GM12878 (cell line): Measurements from ENCODE around the gene ATXN1. TPM values are rescaled to one million over a fixed set of nuclear protein-coding genes. Genes with fewer than 3 reads are reported as not detected.

ENCODE experiments used
- CREB1 ChIP-seq: IDR thresholded peaks from 2 replicates; pipeline ENCODE4 v1.6.1; 2012; ENCODE audit warnings: low read depth, mild to moderate bottlenecking, inconsistent platforms
- ETV6 ChIP-seq, 2 experiments: fragments of 450-650 bp in 1 of 2; IDR thresholded peaks in 1 of 2; conservative IDR thresholded peaks in 1 of 2; 2 replicates each; pipeline ENCODE4 v1.6.1; 2014; ENCODE audit warnings: antibody characterized with exemption in 1 of 2, borderline replicate concordance in 1 of 2, low read depth in 1 of 2, mild to moderate bottlenecking in 1 of 2, moderate library complexity in 1 of 2
- HCFC1 ChIP-seq: fragments of 150-350 bp; IDR thresholded peaks from 2 replicates; pipeline ENCODE4 v1.6.1; 2014; ENCODE audit warnings: low read length
- JUNB ChIP-seq: IDR thresholded peaks from 2 replicates; pipeline ENCODE4 v1.6.1; 2016; ENCODE audit warnings: antibody characterized with exemption, mild to moderate bottlenecking
- MTA2 ChIP-seq: fragments of 450-650 bp; IDR thresholded peaks from 2 replicates; pipeline ENCODE4 v1.6.1; 2016; ENCODE audit warnings: low read depth, mild to moderate bottlenecking, moderate library complexity
- NBN ChIP-seq: fragments of 450-650 bp; IDR thresholded peaks from 2 replicates; pipeline ENCODE4 v1.6.1; 2016
- NFIC ChIP-seq: IDR thresholded peaks from 2 replicates; pipeline ENCODE4 v1.6.1; 2012; ENCODE audit warnings: low read depth, mild to moderate bottlenecking, inconsistent platforms, low read length, moderate library complexity
- PAX8 ChIP-seq: fragments of 450-650 bp; IDR thresholded peaks from 2 replicates; pipeline ENCODE4 v1.6.1; 2017; ENCODE audit warnings: mild to moderate bottlenecking, moderate library complexity
- PKNOX1 ChIP-seq: fragments of 450-650 bp; IDR thresholded peaks from 2 replicates; pipeline ENCODE4 v1.6.1; 2016; ENCODE audit warnings: mild to moderate bottlenecking
- RELB ChIP-seq: fragments of 450-650 bp; IDR thresholded peaks from 2 replicates; pipeline ENCODE4 v1.6.1; 2017; ENCODE audit warnings: low read depth, mild to moderate bottlenecking, moderate library complexity
- SKIL ChIP-seq: fragments of 450-650 bp; IDR thresholded peaks from 2 replicates; pipeline ENCODE4 v1.6.1; 2017; ENCODE audit warnings: mild to moderate bottlenecking, low read depth, inconsistent platforms; ENCODE audit not compliant: poor library complexity, severe bottlenecking
- TCF3 ChIP-seq: IDR thresholded peaks from 2 replicates; pipeline ENCODE4 v1.6.1; 2012; ENCODE audit warnings: low read depth, mild to moderate bottlenecking, low read length, borderline replicate concordance; ENCODE audit not compliant: insufficient read depth
- ZNF217 ChIP-seq: fragments of 450-650 bp; IDR thresholded peaks from 2 replicates; pipeline ENCODE4 v1.6.1; 2017; ENCODE audit warnings: antibody characterized with exemption, mild to moderate bottlenecking
- polyA plus RNA-seq, 11 experiments: library from polyadenylated mRNA; depleted of rRNA in 4 of 11; unstranded in 6 of 11; stranded (reverse) in 5 of 11; fragments of >200 nt; fragmentation: Nextera tagmentation in 4 of 11; fragmentation: Illumina TruSeq in 1 of 11; extraction: Ambion mirVana in 4 of 11; extraction: Trizol in 1 of 11; gene quantifications; 1 replicate in 1 of 11; 2 replicates in 10 of 11; pipeline versions ENCODE4 v1.2.1 to v1.2.3, GENCODE V29; 2011 to 2016; ENCODE audit warnings: inconsistent platforms in 2 of 11, missing spikeins in 2 of 11, low read depth in 1 of 11
- total RNA-seq, 4 experiments: library from RNA; depleted of rRNA in 3 of 4; stranded (reverse); fragments of >200 nt in 3 of 4; fragmentation: Illumina TruSeq in 1 of 4; extraction: Trizol in 1 of 4; gene quantifications; 2 replicates each; pipeline versions ENCODE4 v1.2.1 to v1.2.3, GENCODE V29; 2013 to 2021

ATXN1 gene
- total and polyA plus RNA-seq, 10 of the 15 experiments (the other 5 are each of a cell fraction or from before 2014, with no cell fraction given): 12.2 to 51.2 (median 20.5) TPM

- no peak for TF ChIP-seq SKIL
- TF ChIP-seq NFIC: peak; percentile 66; the same call in 1 of the 2 replicates
- peak; percentile 43; the same call in 1 of the 2 replicates for TF ChIP-seq ZNF217
- peak in 1 of 2 experiments; percentile 48; a peak in 1 of 4 replicates for TF ChIP-seq ETV6 (conservative IDR thresholded peaks at IDR 0.05 in 1 of 2, IDR thresholded peaks at IDR 0.05 in 1 of 2; ENCODE audit: borderline replicate concordance in 1 of 2, low read depth in 1 of 2)
- TF ChIP-seq RELB: no peak
- TF ChIP-seq CREB1: 0 out of 2 replicates have a peak, but pooled peaks have one; percentile 21
- TF ChIP-seq PKNOX1: peak; percentile 87
- peak; percentile 63; the same call in 1 of the 2 replicates for TF ChIP-seq MTA2
- TF ChIP-seq HCFC1: no peak
- TF ChIP-seq NBN: no peak
- peak; percentile 40; the same call in 1 of the 2 replicates for TF ChIP-seq JUNB
- no peak for TF ChIP-seq PAX8
- no peak for TF ChIP-seq TCF3
Measured at GRCh38 chr6:16654701-16655100, 106.6 kb downstream of the ATXN1 start (continued).
